Endothelial cell of umbilical vein (primary cell): ENCODE measurements around the gene NELL2. TPM values are rescaled to one million over a fixed set of nuclear protein-coding genes. Genes with fewer than 3 reads are reported as not detected.

Source experiments
- BruUV-seq: library from RNA; stranded (reverse); fragments of 400-500 nt; replicated peaks from 2 replicates; lab custom pipeline; 2021; lab: Mats Ljungman, UMichigan
- CTCF ChIA-PET: fragments of 300-600, 350-600 bp; sonication (Branson Sonifier 250); formaldehyde crosslinking; loops from one replicate; lab custom pipeline; 2021; ENCODE audit warnings: antibody characterized with exemption, inconsistent platforms; lab: Charles Lee
- POLR2A ChIA-PET: fragments of 300-600, 350-600 bp; sonication (Branson Sonifier 250); formaldehyde crosslinking; loops from one replicate; lab custom pipeline; 2021; ENCODE audit warnings: antibody characterized with exemption, inconsistent platforms; lab: Charles Lee
- DNase-seq: peaks from one replicate; pipeline ENCODE4 v3.0.0-alpha.2; 2011; ENCODE audit warnings: low read depth, low spot score
- FAIRE-seq: peaks from 2 replicates; lab custom pipeline; 2011; peaks lifted over from hg19 to GRCh38; lab: Jason Lieb, UNC
- H2AFZ ChIP-seq: 2 replicates; pipeline ENCODE4 v1.6.0; 2012; ENCODE audit warnings: low read depth, low read length, control low read depth, inconsistent platforms
- H3K27ac ChIP-seq: 2 replicates; pipeline ENCODE4 v1.5.1; 2011; ENCODE audit warnings: low read depth, mild to moderate bottlenecking, control low read depth, low read length, moderate library complexity; ENCODE audit not compliant: insufficient read depth
- H3K27me3 ChIP-seq, 2 experiments: 2 replicates each; pipeline versions ENCODE4 v1.6.0 to v1.6.1; 2011; ENCODE audit warnings: low read length in 2 of 2, mixed read lengths in 1 of 2; ENCODE audit not compliant: control insufficient read depth in 2 of 2, insufficient read depth in 2 of 2
- H3K36me3 ChIP-seq, 2 experiments: 2 replicates in 1 of 2; 3 replicates in 1 of 2; pipeline ENCODE4 v1.5.1; 2011; ENCODE audit warnings: low read length in 2 of 2, mild to moderate bottlenecking in 1 of 2, moderate library complexity in 1 of 2; ENCODE audit not compliant: control insufficient read depth in 2 of 2, insufficient read depth in 2 of 2; ENCODE audit errors: extremely low read depth in 1 of 2
- H3K4me1 ChIP-seq: 3 replicates; pipeline ENCODE4 v1.5.1; 2011; ENCODE audit warnings: mild to moderate bottlenecking, low read length; ENCODE audit not compliant: control insufficient read depth, insufficient read depth; ENCODE audit errors: extremely low read depth
- H3K4me2 ChIP-seq: 2 replicates; pipeline ENCODE4 v1.6.1; 2011; ENCODE audit warnings: low read length, control low read depth, mixed read lengths; ENCODE audit not compliant: insufficient read depth
- H3K4me3 ChIP-seq, 3 experiments: fragments of 200-600 bp in 1 of 3; sonication (generic), shearing (Covaris generic) in 1 of 3; replicated peaks in 1 of 3; 2 replicates each; pipeline ENCODE4 v1.5.1; 2011 to 2016; ENCODE audit warnings: control low read depth in 3 of 3, low read length in 3 of 3, mild to moderate bottlenecking in 2 of 3, inconsistent platforms in 1 of 3, low read depth in 1 of 3, moderate library complexity in 1 of 3; ENCODE audit not compliant: insufficient read depth in 1 of 3
- H3K79me2 ChIP-seq: 2 replicates; pipeline ENCODE4 v1.6.0; 2012; ENCODE audit warnings: low read length, inconsistent platforms; ENCODE audit not compliant: control insufficient read depth, insufficient read depth
- H3K9ac ChIP-seq: replicated peaks from 2 replicates; pipeline ENCODE3; 2011; ENCODE audit warnings: low read length, control low read depth; ENCODE audit not compliant: insufficient read depth; ENCODE audit errors: extremely low read depth
- H3K9me1 ChIP-seq: replicated peaks from 3 replicates; pipeline ENCODE4 v1.6.0; 2011; ENCODE audit warnings: mild to moderate bottlenecking, low read length; ENCODE audit not compliant: control insufficient read depth, insufficient read depth; ENCODE audit errors: extremely low read depth
- H3K9me3 ChIP-seq: replicated peaks from 2 replicates; pipeline ENCODE4 v1.5.1; 2012; ENCODE audit warnings: low read length, inconsistent platforms; ENCODE audit not compliant: control insufficient read depth, insufficient read depth
- H4K20me1 ChIP-seq: replicated peaks from 2 replicates; pipeline ENCODE3; 2011; ENCODE audit warnings: mild to moderate bottlenecking, low read length; ENCODE audit not compliant: control insufficient read depth, insufficient read depth; ENCODE audit errors: extremely low read depth
- EZH2 ChIP-seq: IDR thresholded peaks from 2 replicates; pipeline ENCODE4 v1.6.1; 2012; ENCODE audit warnings: borderline replicate concordance, low read depth, mild to moderate bottlenecking, moderate library complexity, low read length, inconsistent platforms; ENCODE audit not compliant: severe bottlenecking
- FOS ChIP-seq: IDR thresholded peaks from 2 replicates; pipeline ENCODE4 v1.6.1; 2011; ENCODE audit warnings: mild to moderate bottlenecking, low read length, moderate library complexity, borderline replicate concordance; ENCODE audit not compliant: insufficient read depth
- GATA2 ChIP-seq: IDR thresholded peaks from 2 replicates; pipeline ENCODE4 v1.7.0; 2011; ENCODE audit warnings: low read depth, mild to moderate bottlenecking, moderate library complexity, mixed read lengths, low read length; ENCODE audit not compliant: insufficient read length, insufficient read depth
- JUN ChIP-seq: IDR thresholded peaks from 2 replicates; pipeline ENCODE4 v1.6.1; 2011; ENCODE audit warnings: borderline replicate concordance, low read depth; ENCODE audit not compliant: insufficient read length, insufficient read depth
- MYC ChIP-seq: IDR thresholded peaks from one replicate; pipeline ENCODE4 v1.6.1; 2011; ENCODE audit warnings: mild to moderate bottlenecking, low read depth, low read length
- POLR2A ChIP-seq: IDR thresholded peaks from 2 replicates; pipeline ENCODE4 v1.6.1; 2012; ENCODE audit warnings: low read depth, mild to moderate bottlenecking, control low read depth, low read length
- POLR2AphosphoS5 ChIP-seq: IDR thresholded peaks from 2 replicates; pipeline ENCODE4 v1.6.1; 2012; ENCODE audit warnings: low read depth, mild to moderate bottlenecking, control low read depth, low read length, moderate library complexity; ENCODE audit not compliant: insufficient read depth
- dilution Hi-C: fragments of 300-500 bp; cut with MboI; formaldehyde crosslinking; loops from one replicate; pipeline ENCODE4 v1.15.0; 2019; ENCODE audit warnings: low sequenced_read_pairs; ENCODE audit not compliant: extremely low pct_ligation_motif_present
- intact Hi-C: fragments of 100-400 bp; cut with micrococcal nuclease; formaldehyde crosslinking; loops from one replicate; pipeline ENCODE4 v1.10.0; 2022
- polyA plus RNA-seq, 4 experiments: library from polyadenylated mRNA; depleted of rRNA in 3 of 4; stranded (reverse) in 3 of 4; unstranded in 1 of 4; fragments of >200 nt; gene quantifications; 2 replicates each; pipeline versions ENCODE4 v1.2.1 to v1.2.3, GENCODE V29; 2011 to 2012; ENCODE audit warnings: missing spikeins in 1 of 4
- total RNA-seq: library from RNA; stranded (reverse); gene quantifications from 2 replicates; pipeline ENCODE4 v1.2.3, GENCODE V29; 2021
- TF ChIP-seq, protein P1 (sequence below), 2 donors: IDR thresholded peaks; 1 replicate in 1 of 2; 2 replicates in 1 of 2; pipeline ENCODE4 v1.5.1; 2011; ENCODE audit warnings: low read length in 2 of 2, mild to moderate bottlenecking in 2 of 2, moderate library complexity in 2 of 2, control low read depth in 1 of 2, inconsistent platforms in 1 of 2, low read depth in 1 of 2; ENCODE audit not compliant: insufficient read depth in 1 of 2; ENCODE audit errors: extremely low read depth in 1 of 2
- TF ChIP-seq, protein P2 (sequence below): IDR thresholded peaks from 2 replicates; pipeline ENCODE4 v1.6.1; 2011; ENCODE audit not compliant: insufficient read depth, insufficient read length

NELL2 gene
- total and polyA plus RNA-seq, 2 donors (not counting 3 experiments of a cell fraction or from before 2014, with no cell fraction given), result 0.11 to 0.49 TPM

DNA sequence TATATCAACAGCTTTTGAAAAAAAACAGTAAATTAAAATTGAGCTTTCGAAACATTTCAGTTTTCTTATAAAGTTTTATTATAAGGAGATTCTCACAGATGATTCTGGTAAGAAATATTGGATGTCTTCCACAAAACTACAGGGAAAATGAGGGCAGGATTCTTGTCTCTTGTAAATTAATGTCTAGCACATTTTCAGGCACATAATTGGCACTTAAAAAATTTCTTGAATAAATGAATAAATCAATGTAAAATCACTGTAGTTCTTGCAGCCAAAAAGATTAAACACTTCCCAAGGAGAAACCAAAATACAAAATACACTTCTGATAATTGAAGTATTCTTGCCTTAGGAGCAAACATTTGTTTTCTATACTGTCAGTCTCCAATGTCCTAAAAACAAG, 164.4 kb downstream of the NELL2 start:
- ChIA-PET POLR2A (no interaction called here), CTCF (no interaction called here)
- intact Hi-C loops (no loop called here), dilution Hi-C loops (no loop called here)
- H3K79me2 ChIP-seq, result no peaks in the 10 kb centered on the region
- no peaks in the 10 kb centered on the region for H3K9me1 ChIP-seq
- no TSS peak for BruUV-seq
- no peak overlapping the region for H3K4me2 ChIP-seq
- H3K9me3 ChIP-seq, result no peaks in the 10 kb centered on the region
- no peaks in the 10 kb centered on the region for H3K36me3 ChIP-seq
- no peak overlapping the region for H3K27ac ChIP-seq
- no peak overlapping the region for H3K4me3 ChIP-seq
- DNase-seq (no peak), FAIRE-seq (no peak)
- H4K20me1 ChIP-seq, result no peaks in the 10 kb centered on the region
- H3K4me1 ChIP-seq, result no peaks in the 10 kb centered on the region
- H3K9ac ChIP-seq, result no peak overlapping the region
- no peak overlapping the region for H2AFZ ChIP-seq
- H3K27me3 ChIP-seq, result no peaks in the 10 kb centered on the region
- TF ChIP-seq EZH2 (no peak), JUN (no peak), GATA2 (no peak)
- TF ChIP-seq, protein P1, sequence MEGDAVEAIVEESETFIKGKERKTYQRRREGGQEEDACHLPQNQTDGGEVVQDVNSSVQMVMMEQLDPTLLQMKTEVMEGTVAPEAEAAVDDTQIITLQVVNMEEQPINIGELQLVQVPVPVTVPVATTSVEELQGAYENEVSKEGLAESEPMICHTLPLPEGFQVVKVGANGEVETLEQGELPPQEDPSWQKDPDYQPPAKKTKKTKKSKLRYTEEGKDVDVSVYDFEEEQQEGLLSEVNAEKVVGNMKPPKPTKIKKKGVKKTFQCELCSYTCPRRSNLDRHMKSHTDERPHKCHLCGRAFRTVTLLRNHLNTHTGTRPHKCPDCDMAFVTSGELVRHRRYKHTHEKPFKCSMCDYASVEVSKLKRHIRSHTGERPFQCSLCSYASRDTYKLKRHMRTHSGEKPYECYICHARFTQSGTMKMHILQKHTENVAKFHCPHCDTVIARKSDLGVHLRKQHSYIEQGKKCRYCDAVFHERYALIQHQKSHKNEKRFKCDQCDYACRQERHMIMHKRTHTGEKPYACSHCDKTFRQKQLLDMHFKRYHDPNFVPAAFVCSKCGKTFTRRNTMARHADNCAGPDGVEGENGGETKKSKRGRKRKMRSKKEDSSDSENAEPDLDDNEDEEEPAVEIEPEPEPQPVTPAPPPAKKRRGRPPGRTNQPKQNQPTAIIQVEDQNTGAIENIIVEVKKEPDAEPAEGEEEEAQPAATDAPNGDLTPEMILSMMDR (IDR thresholded peaks at IDR 0.05; ENCODE audit: extremely low read depth in 1 of 2, insufficient read depth in 1 of 2, low read depth in 1 of 2, low read length in 2 of 2), result no peak

DNA sequence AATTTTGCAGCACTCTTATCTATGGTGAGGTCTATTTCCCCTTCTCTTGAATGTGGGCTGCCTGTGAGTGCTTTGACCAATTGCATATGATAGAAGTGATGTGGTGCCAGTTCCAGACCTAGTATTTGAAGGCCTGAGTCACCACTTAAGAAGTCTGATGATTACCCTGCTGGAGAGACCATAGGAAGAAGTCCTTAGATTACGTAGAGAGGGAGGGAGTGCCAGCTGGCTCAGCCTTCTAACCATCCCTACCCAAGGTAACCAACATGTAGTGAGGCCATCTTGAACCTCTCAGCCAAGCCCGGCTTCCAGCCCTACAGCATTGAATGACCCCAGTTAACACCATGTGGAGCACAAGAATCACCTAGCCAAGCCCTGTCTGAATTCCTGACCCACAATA, 166.9 kb downstream of the NELL2 start:
- FAIRE-seq, result no peak
- dilution Hi-C loops, result no loop called here
- H3K9me3 ChIP-seq, result no peaks in the 10 kb centered on the region

More for the DNA sequence above, 166.9 kb downstream of the NELL2 start:
- CTCF ChIA-PET, result no interaction called here
- BruUV-seq, result no TSS peak
- H3K9ac ChIP-seq, result no peak overlapping the region
- H3K4me2 ChIP-seq, result no peak overlapping the region
- H3K36me3 ChIP-seq, result no peaks in the 10 kb centered on the region
- no peaks in the 10 kb centered on the region for H4K20me1 ChIP-seq
- no peaks in the 10 kb centered on the region for H3K27me3 ChIP-seq
- TF ChIP-seq MYC, result no peak
- no peak for TF ChIP-seq GATA2
- TF ChIP-seq EZH2, result no peak
- TF ChIP-seq POLR2A, result no peak
- TF ChIP-seq JUN, result no peak
- no peak for TF ChIP-seq FOS
- TF ChIP-seq, protein P1 (IDR thresholded peaks at IDR 0.05; ENCODE audit: extremely low read depth in 1 of 2, insufficient read depth in 1 of 2, low read depth in 1 of 2, low read length in 2 of 2), result no peak
- TF ChIP-seq, protein P2, sequence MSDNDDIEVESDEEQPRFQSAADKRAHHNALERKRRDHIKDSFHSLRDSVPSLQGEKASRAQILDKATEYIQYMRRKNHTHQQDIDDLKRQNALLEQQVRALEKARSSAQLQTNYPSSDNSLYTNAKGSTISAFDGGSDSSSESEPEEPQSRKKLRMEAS, result no peak
- no peak for TF ChIP-seq POLR2AphosphoS5
- no peak overlapping the region for H3K27ac ChIP-seq
- POLR2A ChIA-PET, result no interaction called here
- no peak overlapping the region for H3K4me3 ChIP-seq
- H3K79me2 ChIP-seq, result no peaks in the 10 kb centered on the region
- H3K4me1 ChIP-seq, result no peaks in the 10 kb centered on the region
- H3K9me1 ChIP-seq, result no peaks in the 10 kb centered on the region
- H2AFZ ChIP-seq, result no peak overlapping the region
- no peak for DNase-seq
- intact Hi-C loops, result no loop called here
